Thoracic aorta (tissue), 2 donors: ENCODE results near the gene POT1. TPM values are rescaled to one million over a fixed set of nuclear protein-coding genes. Genes with fewer than 3 reads are reported as not detected.

Source experiments
- ATAC-seq: fragments of 150-250 bp; one replicate; pipeline ENCODE4 v1.8.0; 2017; ENCODE audit warnings: low read depth; ENCODE audit not compliant: insufficient number of reproducible peaks, low FRiP score
- DNase-seq: peaks from one replicate; pipeline ENCODE4 v3.0.0-alpha.2; 2020; ENCODE audit warnings: low spot score
- H3K27ac ChIP-seq, 2 donors: fragments of 200-600 bp; sonication (generic); 1 replicate in 1 of 2; 2 replicates in 1 of 2; pipeline ENCODE4 v1.5.1; 2016; ENCODE audit warnings: mild to moderate bottlenecking in 2 of 2, moderate library complexity in 2 of 2
- H3K27me3 ChIP-seq: fragments of 200-600 bp; sonication (generic); replicated peaks from 2 replicates; pipeline ENCODE4 v1.6.0; 2016; ENCODE audit warnings: mild to moderate bottlenecking; ENCODE audit not compliant: insufficient read depth
- H3K36me3 ChIP-seq: fragments of 200-600 bp; sonication (generic); one replicate; pipeline ENCODE4 v1.5.1; 2016
- H3K4me1 ChIP-seq, 2 donors: fragments of 200-600 bp; sonication (generic); 1 replicate in 1 of 2; 2 replicates in 1 of 2; pipeline versions ENCODE4 v1.5.1 to v1.6.0; 2016; ENCODE audit warnings: low read depth in 2 of 2, mild to moderate bottlenecking in 1 of 2; ENCODE audit not compliant: control insufficient read depth in 1 of 2
- H3K4me3 ChIP-seq: fragments of 200-600 bp; sonication (generic); 2 replicates; pipeline ENCODE4 v1.5.1; 2016; ENCODE audit warnings: mild to moderate bottlenecking
- H3K9me3 ChIP-seq: fragments of 200-600 bp; sonication (generic); 2 replicates; pipeline ENCODE4 v1.5.1; 2016
- total RNA-seq, 2 donors: library from RNA; depleted of rRNA; stranded (reverse); fragments of >200 nt; gene quantifications; one replicate each; pipeline versions ENCODE4 v1.1.0 to v1.2.3, GENCODE V29; 2016
- TF ChIP-seq, protein P1 (sequence below): fragments of 200-600 bp; sonication (generic); IDR thresholded peaks from one replicate; pipeline ENCODE4 v1.5.1; 2019; ENCODE audit warnings: antibody characterized with exemption

POT1 gene
- total RNA-seq, 2 donors from 2014 or later: 18.9 to 23.4 TPM

DNA sequence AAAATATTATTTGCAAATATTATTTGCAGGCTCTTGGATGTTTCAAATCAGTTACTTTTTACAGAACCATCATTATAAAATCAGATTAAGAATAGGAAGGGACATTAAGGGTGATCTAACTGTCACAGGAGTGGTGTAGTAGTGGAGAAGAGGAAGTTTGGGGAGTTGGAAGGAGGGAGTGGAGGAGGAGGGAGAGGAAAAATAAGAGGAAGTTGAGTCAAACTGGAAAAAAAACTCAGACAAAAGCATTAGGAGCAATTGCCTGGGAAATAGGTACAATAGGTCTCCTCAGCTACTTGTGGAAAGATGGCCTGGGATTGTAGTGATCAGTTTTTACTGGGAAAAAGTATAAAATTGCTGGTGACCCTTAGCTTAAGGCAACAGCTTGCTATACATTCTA, 86.3 kb downstream of the POT1 start:
- Histone ChIP-seq H3K9me3 (no peaks in the 10 kb centered on the region), H3K4me1 (no peaks in the 10 kb centered on the region), H3K27ac (no peak overlapping the region), H3K36me3 (peaks cover 4% of the 10 kb centered on the region), H3K4me3 (no peak overlapping the region), H3K27me3 (no peaks in the 10 kb centered on the region)
- DNase-seq (no peak), ATAC-seq (no peak)
- TF ChIP-seq, protein P1, sequence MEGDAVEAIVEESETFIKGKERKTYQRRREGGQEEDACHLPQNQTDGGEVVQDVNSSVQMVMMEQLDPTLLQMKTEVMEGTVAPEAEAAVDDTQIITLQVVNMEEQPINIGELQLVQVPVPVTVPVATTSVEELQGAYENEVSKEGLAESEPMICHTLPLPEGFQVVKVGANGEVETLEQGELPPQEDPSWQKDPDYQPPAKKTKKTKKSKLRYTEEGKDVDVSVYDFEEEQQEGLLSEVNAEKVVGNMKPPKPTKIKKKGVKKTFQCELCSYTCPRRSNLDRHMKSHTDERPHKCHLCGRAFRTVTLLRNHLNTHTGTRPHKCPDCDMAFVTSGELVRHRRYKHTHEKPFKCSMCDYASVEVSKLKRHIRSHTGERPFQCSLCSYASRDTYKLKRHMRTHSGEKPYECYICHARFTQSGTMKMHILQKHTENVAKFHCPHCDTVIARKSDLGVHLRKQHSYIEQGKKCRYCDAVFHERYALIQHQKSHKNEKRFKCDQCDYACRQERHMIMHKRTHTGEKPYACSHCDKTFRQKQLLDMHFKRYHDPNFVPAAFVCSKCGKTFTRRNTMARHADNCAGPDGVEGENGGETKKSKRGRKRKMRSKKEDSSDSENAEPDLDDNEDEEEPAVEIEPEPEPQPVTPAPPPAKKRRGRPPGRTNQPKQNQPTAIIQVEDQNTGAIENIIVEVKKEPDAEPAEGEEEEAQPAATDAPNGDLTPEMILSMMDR: no peak

DNA sequence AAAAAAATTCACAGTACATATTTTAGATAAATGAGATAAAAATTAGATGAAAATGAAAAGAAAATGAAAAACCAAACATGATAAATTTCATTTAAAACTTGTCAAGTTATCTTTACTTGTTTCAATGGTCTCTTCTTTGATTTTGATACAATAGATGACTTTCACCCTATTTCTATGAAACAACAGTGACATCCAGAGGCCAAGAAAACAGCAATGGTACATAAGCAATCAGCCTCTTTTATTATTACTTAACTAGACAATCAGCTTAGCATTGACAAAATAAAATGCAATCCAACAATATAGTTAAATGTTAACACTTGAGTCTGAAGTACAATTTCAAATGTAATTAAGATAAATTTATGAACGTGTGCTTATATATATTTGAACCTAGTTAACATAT, 89.2 kb downstream of the POT1 start:
- Histone ChIP-seq H3K4me3 (no peak overlapping the region), H3K27ac (no peak overlapping the region), H3K27me3 (no peaks in the 10 kb centered on the region), H3K4me1 (no peaks in the 10 kb centered on the region), H3K36me3 (no peaks in the 10 kb centered on the region), H3K9me3 (no peaks in the 10 kb centered on the region)
- no peak for ATAC-seq
- TF ChIP-seq, protein P1: no peak
- no peak for DNase-seq

DNA sequence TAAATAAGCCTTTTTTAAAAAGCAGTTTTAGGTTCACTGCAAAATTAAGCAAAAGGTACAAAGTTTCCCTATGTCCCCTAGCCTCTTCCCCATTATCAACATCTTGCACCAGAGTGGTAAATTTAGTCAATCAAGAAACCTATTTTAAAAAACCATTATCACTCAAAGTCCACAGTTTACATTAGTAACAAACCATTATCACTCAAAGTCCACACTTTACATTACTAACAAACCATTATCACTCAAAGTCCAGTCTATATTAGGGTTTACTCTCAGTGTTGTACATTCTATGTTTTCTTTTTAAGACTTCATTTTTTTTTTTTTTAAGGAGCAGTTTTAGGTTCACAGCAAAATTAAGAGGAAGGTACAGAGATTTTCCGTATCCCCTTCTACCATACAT, 89.9 kb downstream of the POT1 start:
- Histone ChIP-seq H3K27me3 (no peaks in the 10 kb centered on the region), H3K36me3 (peaks cover 3% of the 10 kb centered on the region), H3K4me3 (no peak overlapping the region), H3K9me3 (no peaks in the 10 kb centered on the region), H3K4me1 (no peaks in the 10 kb centered on the region), H3K27ac (no peak overlapping the region)
- ATAC-seq (no peak), DNase-seq (no peak)
- TF ChIP-seq, protein P1: no peak

DNA sequence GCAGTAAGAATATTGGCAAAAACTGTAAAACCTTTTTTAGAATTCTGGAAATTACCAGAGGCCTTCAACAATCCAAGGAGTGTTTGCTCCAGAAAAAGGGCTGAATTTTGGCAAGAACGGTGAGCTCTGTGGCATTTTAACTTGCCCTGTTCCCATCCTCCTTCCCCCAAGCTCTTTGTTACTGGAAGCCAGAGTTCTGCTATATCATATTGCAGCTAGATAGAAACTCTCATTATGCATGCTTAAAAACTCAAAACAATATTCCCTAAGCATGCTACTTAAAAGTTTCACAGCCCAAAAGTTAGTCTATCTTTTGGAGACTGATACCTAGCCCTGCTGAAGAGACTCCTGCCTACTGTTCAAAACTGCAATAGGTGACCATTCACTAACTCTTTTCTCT, 93.5 kb downstream of the POT1 start:
- Histone ChIP-seq H3K9me3 (no peaks in the 10 kb centered on the region), H3K4me1 (no peaks in the 10 kb centered on the region), H3K27me3 (no peaks in the 10 kb centered on the region), H3K4me3 (no peak overlapping the region), H3K27ac (no peak overlapping the region), H3K36me3 (peaks cover 3% of the 10 kb centered on the region)
- DNase-seq (no peak), ATAC-seq (no peak)
- TF ChIP-seq, protein P1: no peak

DNA sequence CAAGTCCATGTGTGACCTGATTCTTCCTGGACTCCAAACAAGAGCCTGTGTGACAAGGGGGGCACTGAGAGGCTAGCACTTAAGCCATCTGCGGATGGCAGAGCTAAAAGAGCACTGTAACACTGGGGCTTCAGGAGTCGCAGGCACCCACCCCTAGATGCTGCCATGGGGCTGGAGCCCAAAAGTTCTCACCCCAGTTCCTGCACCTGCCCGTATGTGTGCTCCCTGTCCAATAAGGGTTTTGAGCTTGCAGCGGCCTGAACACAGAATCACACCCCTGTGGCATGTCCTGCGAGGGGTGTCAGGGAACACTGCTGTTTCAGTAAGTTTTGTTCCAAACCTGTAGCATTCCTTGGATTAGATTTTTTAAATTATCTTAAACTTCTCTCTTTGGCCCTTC, 110.8 kb downstream of the POT1 start:
- no peaks in the 10 kb centered on the region for H3K9me3 ChIP-seq
- ATAC-seq: no peak
- no peaks in the 10 kb centered on the region for H3K4me1 ChIP-seq
- H3K27me3 ChIP-seq: no peaks in the 10 kb centered on the region
- peaks cover 3% of the 10 kb centered on the region for H3K36me3 ChIP-seq
- H3K27ac ChIP-seq: no peak overlapping the region
- H3K4me3 ChIP-seq: no peak overlapping the region
- DNase-seq: no peak
- TF ChIP-seq, protein P1: no peak
